ENCODE measurements around the gene MAPKAPK5.
"Not testable (repeated sequence)": the region's sequence is repeated elsewhere in the genome, so short reads cannot be mapped to it uniquely, and the experiment has no call there.

DNA sequence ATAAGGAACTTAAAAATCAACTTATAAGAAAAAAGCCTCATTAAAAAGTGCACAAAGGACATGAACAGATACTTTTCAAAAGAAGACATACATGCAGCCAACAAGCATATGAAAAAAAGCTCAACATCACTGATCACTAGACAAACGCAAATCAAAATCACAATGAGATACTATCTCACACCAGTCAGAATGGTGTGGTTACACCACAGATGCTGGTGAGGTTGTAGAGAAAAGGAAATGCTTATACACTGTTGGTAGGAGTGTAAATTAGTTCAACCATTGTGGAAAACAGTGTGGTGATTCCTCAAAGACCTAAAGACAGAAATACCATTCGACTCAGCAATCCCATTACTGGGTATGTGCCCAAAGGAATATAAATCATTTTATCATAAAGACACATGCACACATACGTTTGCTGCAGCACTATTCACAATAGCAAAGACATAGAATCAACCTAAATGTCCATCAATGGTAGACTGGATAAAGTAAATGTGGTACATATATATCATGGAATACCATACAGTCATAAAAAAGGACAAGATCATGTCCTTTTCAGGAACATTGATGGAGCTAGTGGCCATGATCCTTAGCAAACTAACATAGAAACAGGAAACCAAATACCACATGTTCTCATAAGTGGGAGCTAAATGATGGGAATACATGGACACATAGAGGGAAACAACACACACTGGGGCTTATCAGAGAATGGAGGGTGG, 109.1 kb downstream of the MAPKAPK5 start:
- TF ChIP-seq POLR2A (IDR thresholded peaks at IDR 0.05; ENCODE audit: low read length); GATA1 (IDR thresholded peaks at IDR 0.05; ENCODE audit: low read depth, low read length): not testable (repeated sequence)
